Fibroblast of skin of scalp (primary cell): ENCODE results near the gene HDAC11.
A peak's percentile ranks its signal among the peaks of the same experiment; 100 is the strongest.
"Not testable (repeated sequence)": the region's sequence is repeated elsewhere in the genome, so short reads cannot be mapped to it uniquely, and the experiment has no call there.

Experiments used
- DNase-seq: peaks from one replicate; pipeline ENCODE4 v3.0.0-alpha.2; 2013

Gene HDAC11

DNA sequence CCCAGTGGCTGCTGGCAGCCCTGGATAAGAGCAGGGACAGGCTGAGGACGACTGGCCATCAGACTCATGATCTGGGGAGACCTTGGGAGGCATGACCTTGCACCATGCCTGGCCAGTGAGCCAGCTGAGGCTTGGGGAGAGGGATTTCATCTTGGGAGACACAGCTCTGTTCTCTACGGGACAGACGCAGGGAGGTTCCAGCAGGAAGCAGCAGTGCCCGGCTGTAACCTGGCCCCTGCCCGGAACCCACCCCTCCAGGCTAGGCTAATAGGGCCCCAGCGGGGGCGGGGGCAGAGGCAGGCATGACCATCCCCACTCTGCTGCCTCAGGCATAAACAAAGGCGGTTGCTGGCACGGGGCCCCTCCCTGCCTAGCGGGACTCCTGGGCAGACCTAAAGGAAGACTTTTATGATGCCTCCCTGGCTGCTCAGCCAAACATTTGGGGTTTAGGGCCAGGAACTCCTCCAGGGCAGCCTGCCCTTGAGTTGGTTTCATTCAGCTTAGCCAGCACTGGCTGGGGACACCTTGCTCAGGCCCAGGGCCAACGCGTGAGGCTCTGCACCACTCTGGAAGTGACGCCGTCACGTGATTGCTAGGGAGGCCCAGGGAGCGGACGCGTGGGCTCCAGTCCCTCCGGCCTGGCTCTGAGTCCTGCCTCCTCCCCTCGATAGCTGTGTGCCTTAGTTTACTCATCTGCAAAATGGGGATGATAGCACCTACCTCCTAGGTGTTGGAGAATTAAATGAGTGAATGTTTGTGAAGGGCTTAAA is 27.6 kb downstream of the HDAC11 start:
- DNase-seq = peak; percentile 22

DNA sequence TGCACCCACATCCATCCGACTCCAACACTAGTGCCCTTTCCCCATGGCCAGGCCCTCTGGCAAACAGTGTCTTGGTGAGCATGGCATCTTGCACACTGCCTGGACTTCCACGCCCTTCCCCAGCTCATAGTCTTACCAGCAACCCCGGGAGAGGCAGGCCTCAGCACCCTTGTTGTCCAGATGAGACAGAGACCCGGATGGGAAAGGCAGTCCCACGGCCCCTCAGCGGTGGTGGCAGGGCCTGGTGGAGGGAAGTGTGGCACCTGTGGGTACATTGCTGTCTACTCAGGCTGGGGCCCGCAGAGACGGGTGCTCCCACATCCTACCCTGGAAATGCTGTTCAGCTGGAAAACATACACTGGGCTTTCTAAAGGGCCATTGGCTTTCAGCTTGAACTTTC is 28.4 kb downstream of the HDAC11 start:
- DNase-seq = no peak

DNA sequence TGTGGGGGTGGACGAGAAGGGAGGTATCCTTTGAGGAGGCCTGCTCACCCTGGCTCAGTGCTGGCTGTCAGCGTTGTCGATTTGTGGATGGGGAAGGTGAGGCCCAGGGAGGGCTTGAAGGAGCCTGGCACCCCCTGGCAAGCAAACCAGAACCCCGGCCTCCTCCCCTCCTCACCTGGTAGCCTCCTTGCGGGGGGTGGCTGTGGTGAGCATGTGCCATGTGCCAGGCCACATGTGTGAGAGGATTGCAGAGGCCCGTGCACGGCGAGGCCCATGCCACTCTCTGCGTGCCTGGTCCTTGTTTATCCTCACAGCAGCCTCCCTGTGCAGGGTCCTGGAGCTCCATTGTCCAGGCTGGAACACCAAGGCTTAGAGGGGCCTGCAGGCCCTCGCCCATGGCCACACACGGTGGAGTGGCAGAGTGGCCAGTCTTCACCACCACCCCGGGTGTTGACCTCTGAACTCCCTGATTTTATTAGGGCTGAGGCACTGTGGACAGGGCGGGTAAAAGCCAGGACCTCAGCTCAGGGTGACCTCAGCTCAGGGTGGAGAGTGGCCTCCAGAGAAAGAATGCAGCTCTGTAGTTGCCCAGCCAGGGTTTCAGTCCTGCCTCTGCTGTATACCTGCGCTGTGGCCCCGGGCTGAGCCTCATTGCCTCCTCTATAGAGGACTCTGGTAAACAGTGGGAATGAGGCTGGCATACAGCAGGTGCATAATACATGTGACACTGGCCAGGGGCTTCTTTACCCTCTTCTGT is 29.1 kb downstream of the HDAC11 start:
- no peak for DNase-seq

DNA sequence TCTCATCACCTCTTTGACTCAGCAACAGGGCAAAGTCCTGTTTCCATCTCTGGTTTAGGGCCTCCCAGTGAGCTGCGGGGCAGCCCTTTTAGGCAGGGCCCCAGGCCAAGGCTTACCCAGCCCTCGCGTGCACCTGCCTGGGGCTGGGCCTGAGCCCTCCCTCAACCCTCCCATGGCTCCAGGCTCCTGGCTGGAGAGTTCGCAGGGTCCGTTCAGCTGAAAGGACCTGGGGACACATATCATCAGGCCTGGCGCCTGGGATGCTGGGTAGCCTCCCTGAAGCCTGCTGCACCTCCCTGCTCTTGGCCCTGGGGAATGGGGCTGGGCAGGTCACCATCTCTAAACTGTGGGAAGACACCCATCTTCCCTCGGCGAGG is 29.7 kb downstream of the HDAC11 start:
- no peak for DNase-seq

DNA sequence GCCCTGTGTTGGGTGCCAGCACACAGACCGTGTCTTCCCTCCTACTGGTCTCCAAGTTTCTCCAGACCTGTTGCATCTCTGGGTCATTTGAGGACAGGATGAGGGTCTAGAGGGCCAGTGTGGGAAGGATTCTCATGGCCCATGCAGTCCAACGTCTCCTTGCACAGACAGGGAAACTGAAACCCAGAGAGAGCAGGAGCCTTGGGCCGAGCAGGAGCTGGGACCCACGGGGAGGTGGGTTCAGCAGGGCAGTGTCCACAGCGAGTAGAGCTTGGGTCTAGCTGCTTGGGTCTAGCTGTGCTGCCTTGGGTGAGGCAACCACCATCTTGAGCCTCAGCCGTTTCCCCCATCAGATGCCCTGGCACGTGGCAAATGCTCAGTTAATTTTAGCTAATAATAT is 32.3 kb downstream of the HDAC11 start:
- DNase-seq = no peak

DNA sequence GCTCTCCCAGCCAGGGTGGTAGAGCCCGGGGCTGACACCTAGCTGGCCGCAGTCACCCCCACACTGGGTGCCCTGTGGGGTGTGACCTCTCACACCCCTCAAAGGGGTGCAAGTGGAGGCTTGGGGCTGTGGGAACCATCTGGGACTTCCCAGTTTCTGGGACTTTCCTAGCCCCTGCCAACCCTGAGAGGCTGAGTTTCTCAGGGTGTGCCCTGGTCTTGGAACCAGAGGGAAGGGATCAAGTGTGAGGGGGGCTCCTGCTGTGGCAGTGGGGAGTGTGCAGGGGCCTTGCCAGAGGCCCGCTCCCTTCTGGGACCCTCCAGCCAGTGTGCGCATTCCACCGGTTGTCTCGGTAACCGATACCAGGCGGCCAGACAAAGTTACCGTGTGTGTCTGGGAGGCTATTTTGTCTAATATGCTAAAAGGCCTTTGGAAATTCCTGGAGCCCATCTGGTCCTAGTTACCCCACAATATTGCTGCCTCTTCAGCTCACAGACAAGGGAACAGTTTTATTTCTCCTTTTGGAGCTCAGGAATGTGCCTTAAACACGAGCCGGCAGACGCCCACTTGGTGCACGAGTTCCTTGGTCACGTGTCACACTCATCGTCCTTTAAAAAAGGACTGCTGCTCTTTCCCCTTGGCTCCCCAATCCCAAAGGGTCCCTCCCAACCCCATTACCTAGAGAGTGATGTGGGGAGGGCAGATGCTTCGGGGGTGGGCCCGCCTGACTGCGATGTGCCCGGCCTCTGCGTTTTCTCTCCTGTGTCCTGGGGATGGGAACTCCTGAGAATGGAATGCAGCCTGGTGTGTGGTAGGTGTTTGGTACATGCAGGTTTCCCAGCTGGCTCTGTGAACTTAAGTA is 33.2 kb downstream of the HDAC11 start:
- peak; percentile 87 for DNase-seq

DNA sequence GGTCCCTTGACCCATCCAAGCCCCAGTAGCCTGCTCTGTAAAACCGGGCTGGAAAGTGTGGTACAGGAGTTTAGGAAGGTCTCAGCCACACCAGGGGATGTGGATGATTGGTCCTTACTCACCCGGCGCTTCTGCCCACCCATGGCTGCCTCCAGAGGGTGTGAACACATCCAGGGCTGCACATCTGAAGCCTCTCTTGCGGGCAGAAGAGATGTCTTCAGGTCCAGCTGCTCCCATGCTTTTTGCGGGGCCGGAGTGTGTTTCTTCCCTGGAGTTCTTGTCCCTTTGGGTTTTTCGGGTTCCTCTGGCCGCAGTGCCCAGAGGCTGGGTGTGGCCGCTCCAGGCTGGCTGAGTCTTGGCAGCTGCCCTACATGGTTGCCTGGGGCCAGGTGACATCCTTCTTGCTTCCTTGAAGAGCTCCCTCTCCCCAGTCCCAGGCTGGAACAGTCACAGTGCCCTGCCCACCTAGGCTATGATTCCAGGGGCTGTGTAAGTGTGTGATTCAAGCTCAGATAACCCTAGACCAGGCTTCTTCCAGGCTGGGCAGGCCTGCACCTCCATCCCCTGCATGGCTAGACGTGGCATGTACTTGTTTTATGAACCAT is 33.9 kb downstream of the HDAC11 start:
- no peak for DNase-seq

DNA sequence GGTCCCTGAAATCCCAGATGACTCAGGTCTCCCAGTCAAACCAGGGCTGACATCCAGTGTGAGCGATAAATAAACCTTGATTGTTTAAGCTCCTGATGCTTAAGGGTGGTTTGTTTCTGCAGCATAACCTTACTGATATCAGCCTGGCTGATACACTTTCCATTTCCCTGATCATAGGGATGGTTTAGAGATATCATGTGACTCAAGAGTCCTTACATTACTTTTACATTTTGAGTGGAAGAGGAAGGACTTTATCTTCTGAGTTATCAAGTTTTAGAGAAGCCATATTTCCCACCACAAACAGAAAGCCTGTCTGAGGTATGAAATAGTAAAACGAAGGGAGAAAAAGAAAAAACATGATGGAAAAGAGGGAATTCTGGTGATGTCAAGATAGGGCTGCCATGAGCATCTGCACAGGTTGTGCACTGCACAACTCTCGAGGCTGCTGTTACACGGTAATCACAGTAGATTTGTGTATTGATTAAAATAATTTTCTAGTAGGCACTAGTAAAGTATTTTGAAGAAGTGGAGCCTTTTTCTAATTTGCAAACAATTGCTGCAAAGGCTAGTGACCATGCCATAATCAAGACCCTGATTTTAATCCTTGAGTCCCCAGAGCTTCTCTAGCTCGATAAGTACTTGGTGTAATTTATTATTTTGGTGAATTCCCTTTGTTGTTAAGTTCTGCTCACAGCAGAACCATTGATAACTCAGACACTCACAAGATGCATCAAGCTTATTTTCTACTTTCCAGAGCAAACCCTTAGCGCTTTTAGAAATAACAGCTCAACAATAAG is 34.7 kb downstream of the HDAC11 start:
- DNase-seq = no peak

DNA sequence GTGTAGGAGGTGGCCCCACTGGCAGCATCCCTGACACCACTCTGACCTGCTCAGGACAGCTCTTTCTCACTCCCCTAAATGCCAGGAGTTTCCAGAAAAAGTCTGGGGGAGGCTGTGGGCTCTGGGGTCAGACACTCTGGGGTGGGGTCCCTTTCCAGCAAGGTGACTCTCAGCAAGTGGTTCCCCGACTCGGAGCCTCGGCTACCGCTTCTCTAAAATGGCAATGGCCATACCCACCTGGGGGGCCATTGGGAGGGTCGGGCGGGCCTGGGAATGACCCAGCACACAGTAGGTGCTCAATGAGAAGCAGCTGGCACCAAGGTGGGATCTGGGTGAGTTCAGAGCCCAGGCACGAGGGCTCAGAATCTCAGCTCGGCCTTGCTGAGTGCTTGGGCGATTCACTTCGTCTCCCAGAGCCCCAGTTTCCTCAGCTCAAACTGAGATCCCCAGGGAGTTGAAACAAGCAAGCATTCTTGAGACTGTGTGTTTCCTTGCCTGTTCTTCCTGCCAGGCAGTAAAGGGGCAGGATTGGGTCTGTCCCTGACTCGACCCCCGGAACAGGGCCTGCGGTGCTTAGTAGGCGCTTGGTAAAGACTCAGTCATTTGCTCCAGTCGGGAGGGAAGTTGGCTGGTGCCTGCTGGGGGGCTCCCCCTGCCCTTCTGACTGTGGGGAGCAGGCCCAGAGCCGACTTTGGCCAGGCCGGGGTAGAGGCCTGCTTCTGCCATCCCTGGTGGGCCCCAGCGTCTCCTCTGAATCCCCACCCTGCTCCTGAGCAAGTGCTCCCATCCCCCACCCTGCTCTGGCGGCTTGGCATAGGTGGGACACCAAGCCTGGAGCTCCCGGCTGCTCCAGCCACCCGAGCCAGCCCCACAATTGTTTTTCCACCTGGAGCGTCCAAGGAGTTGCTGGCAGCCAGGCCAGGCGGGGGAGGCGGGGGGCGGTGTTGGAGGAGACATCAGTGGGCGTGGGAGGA is 36.0 kb downstream of the HDAC11 start:
- peak; percentile 59 for DNase-seq

DNA sequence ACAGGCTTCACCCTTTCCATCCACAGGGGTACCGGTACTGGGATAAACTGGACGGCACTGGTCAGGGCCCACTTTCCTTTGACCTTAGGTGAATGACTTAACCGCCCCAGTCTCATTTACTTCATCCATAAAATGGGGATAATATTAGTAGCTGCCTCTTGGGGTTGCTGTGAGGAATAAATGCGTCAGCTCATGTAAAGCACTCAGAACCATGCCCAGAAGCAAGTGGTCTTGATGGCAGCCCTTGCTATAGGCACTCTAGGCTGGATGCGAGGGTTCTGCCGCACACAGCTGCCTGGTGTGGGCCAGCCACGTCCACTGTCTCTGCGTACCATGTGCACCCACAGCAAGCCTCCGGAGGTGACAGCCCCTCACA is 36.6 kb downstream of the HDAC11 start:
- no peak for DNase-seq

DNA sequence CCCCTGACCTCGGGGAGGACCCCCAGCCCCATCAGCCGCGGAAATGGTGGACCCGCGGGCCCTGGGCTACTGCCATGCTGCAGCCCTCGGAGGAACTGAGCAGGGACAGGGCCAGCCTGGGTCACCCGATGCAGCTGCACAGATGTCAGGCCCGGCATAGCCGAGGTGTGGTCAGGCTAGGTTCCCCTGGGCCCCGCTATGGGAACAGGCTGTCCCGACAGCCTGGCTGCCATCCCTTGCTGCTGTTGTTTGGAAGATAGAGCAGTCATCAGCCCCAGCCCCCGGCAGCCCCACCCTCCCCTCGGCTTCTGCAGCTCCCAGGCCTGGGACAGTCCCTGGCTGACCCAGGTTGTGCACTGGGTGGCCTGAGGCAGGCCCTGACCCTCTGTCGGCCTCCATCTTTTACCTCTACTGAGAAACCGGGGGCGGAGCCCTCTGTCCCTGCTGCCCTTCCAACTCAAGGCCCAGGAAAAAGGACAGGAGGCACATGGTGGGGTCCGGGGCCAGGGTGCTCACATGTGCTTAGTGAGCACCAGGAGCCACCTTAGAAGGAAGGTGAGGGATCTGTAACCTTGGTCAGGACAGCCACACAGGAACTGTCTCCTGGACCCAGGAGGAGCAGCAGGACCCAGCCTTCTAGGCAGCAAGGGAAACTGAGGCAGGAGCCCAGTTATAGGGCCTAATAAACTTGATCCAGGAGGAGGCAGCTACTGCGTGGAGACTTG is 37.3 kb downstream of the HDAC11 start:
- no peak for DNase-seq

DNA sequence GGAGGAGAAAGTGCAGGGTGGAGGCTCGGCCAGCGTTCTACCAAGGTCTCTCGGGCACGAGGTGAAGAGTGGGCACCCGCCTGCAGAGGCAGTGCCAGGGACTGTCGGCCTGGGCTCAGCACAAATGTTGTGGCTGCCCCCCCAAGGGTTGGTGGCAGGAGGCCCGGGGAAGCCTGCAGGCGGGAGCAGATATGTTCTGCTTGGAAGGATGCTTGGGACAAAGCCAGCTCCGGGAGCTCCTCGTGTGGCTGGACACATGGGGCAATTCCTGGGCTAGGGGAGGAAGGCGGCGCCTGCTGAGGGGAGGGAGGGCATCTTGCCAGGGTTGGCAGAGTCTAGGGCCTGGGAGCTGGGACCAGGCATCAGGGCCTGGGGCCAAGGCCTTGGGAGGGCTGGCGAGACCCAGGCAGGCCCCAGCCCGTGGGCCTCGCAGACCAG is 38.4 kb downstream of the HDAC11 start:
- peak; percentile 81 for DNase-seq

DNA sequence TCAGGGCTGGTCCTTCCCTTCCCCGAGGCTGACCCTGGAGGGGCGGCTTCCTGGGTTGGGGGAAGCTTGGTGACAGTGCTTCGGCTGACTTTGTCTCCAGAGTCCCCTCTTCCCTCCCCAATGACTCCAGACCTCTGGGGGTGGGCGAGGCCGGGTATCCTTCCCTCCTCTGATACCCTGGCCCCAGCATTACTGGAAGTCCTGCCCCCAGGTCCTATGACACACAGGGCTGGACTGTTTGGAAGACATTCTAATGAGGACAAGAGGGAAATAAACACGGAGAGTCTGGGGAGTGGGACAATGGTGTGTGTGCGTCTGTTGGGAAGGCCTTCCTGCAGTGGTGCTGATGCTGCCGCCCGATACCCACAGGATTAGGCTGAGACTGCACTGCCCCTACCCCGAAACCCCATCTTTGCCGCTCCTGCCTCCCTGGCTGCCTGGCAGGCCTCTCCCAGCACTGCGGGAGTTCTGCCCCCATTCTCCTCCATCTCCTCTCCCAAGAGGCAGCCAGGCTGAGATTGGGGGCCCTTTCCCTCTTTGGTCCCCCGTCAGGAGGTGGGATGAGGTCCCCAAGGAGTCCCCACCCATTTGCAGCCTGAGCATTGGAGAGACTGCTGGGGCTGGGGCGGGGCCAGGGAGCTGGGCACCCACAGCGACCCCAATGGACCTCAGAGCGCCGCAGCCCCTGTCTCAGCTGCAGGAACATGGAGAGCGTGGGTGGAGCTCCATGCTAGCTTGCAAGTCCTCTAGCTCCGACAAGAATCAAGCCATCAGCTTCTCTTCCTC is 39.1 kb downstream of the HDAC11 start:
- DNase-seq = no peak

DNA sequence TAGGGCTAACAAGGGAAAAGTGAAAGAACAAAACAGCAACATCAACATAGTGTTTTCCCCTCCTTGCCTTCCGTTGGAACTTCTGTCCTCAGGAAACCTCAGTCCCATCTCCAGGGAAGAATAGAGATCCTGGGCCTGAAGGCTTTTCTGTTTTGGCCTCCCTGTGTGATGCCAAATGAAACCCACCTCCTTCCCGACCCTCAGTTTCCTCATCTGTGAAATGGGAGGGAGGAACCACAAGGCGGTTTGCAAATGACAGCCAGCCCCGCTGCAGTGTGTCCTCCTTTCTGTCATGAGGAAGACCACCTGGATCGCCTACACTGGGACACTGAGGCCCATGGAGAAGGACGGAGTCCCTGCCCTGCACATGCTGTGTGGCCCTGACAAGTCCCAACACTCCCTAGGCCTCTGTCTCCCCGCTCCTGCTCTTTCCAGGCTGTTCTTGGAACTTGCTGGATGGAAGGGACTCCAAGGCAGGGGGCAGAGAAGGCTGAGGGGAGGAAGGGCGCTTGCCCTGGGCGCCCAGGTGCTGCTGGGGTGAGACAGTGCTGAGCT is 40.3 kb downstream of the HDAC11 start:
- DNase-seq = no peak

DNA sequence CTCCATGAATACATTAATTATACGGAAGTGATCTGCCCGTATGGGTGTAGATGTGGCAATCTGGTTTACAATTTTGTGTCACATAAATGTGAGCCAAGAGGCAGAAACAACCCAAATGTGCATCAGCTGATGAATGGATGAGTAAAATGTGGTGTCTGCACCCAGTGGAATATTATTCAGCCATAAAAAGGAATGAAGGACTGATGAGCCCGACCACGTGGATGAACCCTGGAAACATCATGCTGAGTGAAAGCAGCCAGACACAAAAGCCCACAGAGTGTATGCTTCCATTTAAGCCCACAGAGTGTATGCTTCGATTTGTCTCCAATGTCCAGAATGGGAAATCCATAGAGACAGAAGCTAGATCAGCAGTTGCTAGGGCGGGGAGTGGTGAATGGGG is 41.2 kb downstream of the HDAC11 start:
- DNase-seq = no peak

DNA sequence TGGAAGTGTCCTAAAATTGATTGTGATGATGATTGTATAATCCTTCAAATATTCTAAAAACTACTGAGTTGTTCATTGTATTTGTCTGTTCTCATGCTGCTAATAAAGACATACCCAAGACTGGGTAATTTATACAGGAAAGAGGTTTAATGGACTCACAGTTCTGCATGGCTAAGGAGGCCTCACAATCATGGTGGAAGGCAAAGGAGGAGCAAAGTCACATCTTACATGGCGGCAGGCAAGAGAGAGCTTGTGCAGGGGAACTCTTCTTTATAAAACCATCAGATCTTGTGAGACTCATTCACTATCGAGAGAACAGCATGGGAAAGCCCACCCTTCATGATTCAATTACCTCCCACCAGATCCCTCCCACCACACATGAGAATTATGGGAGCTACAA is 41.6 kb downstream of the HDAC11 start:
- not testable (repeated sequence) for DNase-seq

DNA sequence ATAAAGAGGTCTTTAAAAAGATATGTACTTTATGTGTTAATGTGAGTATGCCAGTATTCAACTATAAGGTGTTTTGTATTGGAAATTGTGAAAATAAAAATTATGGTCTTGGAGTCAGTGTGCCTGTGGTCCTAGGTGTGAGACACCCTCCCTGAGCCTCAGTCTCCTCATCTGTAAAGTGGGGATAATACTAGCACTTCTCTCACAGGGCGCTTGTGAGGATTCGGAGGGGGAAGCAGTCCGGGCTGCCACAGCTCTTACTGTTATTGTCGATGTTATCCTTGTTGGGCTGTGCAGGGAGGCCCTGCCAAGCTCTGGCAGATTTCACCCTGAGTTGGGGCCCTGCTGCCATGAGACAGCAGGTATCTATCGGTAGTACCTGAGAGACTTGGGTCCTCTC is 42.1 kb downstream of the HDAC11 start:
- no peak for DNase-seq

DNA sequence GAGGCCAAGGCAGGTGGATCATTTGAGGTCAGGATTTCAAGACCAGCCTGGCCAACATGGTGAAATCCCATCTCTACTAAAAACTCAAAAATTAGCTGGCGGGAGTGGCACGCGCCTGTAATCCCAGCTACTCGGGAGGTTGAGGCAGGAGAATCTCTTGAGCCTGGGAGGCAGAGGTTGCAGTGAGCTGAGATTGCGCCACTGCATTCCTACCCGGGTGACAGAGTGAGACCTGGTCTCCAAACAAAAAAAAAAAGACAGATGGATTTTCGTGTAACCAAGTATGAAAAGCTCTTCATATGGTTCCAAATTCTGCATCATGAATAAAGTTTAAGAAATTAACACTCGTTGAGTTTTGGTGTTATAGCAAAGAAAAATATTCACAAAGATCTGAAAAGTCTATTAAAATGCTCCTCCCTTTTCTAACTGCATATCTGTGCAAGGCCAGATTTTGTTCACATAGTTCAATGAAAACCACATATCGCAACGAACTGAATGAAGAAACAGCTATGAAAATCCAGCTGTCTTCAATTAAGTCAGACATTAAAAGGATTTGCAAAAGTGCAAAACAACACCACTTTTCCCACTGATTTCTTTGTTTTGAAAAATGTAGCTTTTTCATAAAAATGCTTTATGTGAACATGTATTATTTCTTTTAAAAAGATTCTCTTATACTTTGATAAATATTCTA is 45.0 kb downstream of the HDAC11 start:
- DNase-seq = peak; percentile 86
